Spleen (tissue), 7 donors: ENCODE results near the gene CYP2C18.

Source experiments
- POLR2A ChIP-seq, 3 donors: fragments of 450-650 bp; IDR thresholded peaks; one replicate each; pipeline ENCODE4 v1.5.1; 2017; ENCODE audit warnings: antibody characterized with exemption in 3 of 3, mild to moderate bottlenecking in 1 of 3
- TF ChIP-seq, protein P1 (sequence below), 11 experiments: fragments of 200-600 bp in 7 of 11; fragments of 450-650 bp in 4 of 11; sonication (generic) in 4 of 11; IDR thresholded peaks in 8 of 11; conservative IDR thresholded peaks in 3 of 11; 1 replicate in 7 of 11; 2 replicates in 4 of 11; pipeline versions ENCODE4 v1.4.0 to v1.8.0; 2016 to 2021; ENCODE audit warnings: antibody characterized with exemption in 11 of 11, inconsistent platforms in 4 of 11, mild to moderate bottlenecking in 1 of 11
- donor health status: DM: no; HTN: no; CAD: no; lungs with moderate emphysema.
- donor health status: DM: no; HTN: no; CAD: no.
- donor health status: DM: no; HTN: no; CAD: no.

DNA sequence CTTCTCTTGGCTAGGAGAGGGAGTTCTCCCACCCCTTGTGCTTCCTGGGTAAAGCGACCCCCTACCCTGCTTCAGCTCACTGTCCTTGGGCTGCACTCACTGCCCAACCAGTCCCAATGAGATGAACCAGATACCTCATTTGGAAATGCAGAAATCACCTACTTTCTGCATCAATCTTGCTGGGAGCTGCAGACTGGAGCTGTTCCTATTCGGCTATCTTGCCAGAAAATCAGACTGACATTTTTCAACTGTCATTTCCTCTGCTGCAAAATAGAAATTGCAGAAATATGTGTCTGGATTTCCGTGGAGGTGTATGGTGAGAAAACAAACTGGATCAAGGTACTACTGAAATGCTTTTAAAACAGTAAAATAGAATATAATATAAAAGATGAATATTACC lies 43.0 kb upstream of the CYP2C18 start:
- TF ChIP-seq, protein P1, sequence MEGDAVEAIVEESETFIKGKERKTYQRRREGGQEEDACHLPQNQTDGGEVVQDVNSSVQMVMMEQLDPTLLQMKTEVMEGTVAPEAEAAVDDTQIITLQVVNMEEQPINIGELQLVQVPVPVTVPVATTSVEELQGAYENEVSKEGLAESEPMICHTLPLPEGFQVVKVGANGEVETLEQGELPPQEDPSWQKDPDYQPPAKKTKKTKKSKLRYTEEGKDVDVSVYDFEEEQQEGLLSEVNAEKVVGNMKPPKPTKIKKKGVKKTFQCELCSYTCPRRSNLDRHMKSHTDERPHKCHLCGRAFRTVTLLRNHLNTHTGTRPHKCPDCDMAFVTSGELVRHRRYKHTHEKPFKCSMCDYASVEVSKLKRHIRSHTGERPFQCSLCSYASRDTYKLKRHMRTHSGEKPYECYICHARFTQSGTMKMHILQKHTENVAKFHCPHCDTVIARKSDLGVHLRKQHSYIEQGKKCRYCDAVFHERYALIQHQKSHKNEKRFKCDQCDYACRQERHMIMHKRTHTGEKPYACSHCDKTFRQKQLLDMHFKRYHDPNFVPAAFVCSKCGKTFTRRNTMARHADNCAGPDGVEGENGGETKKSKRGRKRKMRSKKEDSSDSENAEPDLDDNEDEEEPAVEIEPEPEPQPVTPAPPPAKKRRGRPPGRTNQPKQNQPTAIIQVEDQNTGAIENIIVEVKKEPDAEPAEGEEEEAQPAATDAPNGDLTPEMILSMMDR (IDR thresholded peaks at IDR 0.05 in 8 of 11, conservative IDR thresholded peaks at IDR 0.05 in 3 of 11), result no peak
- no peak for TF ChIP-seq POLR2A (IDR thresholded peaks at IDR 0.05)
